Measurements from ENCODE around the gene LDLRAD4.

LDLRAD4 gene

GRCh38 chr18:13548106-13548819 is 329.7 kb downstream of the LDLRAD4 start:
- DNase-seq (ENCODE audit: low read depth in 1 of 2, low spot score in 1 of 2): no peak
- H3K27me3 ChIP-seq (ENCODE audit: insufficient read depth, poor library complexity, severe bottlenecking): no peaks in the 10 kb centered on the region
- no peak for TF ChIP-seq SPI1 (IDR thresholded peaks at IDR 0.05; ENCODE audit: borderline replicate concordance, low read depth)
- TF ChIP-seq REST (IDR thresholded peaks at IDR 0.05; ENCODE audit: insufficient replicate concordance, low read depth): no peak
- TF ChIP-seq CTCF (IDR thresholded peaks at IDR 0.05; ENCODE audit: insufficient read depth, low read length): no peak
- H3K27ac ChIP-seq (replicated peaks): no peak overlapping the region
- H3K4me3 ChIP-seq (replicated peaks; ENCODE audit: insufficient read depth, low read length): no peak overlapping the region

DNA sequence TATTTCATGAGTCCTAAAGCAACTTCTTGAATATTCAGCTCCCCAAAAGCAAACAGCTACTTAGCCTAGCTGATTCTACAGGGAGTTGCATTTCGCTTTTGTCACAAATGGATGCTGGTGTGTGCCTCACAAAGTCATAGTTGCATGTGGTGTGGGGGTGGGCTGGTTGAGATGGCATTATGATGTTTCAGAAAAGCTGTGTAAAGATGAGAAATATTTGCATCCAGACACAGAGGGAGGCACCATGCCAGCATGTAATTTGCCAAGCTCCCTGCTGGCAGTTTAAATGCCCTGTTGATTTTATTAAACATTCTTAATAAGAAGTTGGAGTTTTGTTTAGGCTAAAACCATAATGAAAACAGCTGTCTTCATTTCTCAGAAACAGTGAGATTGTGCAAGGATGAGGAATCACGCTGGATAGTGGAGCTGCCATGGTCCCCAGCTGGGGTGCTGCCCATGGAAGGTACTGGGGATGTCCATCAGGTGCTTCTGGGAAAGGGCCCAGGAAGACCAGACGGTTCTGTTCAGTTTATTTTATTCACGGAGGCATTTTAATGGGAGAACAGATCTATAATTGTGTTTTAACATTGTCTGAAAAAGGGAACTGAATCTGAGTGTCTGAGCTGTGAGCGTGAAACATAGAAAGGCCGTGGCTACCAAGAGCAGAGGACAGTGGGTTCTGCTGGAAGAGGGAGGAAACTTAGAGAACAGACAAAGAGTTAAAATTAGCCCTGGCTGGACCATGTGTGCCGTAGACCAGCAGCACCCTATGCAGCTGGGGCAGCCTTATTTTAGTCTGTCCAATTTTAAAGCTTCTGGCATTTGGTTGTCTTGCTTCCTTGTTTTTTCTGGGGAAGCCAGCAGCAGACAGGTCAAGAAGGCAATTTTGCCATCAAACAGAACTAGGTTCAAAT is 330.7 kb downstream of the LDLRAD4 start:
- TF ChIP-seq POLR2AphosphoS5 (IDR thresholded peaks at IDR 0.05; ENCODE audit: low read depth): no peak
- TF ChIP-seq SPI1 (IDR thresholded peaks at IDR 0.05; ENCODE audit: borderline replicate concordance, low read depth): peak; percentile 88
- no peak for DNase-seq (ENCODE audit: low read depth in 1 of 2, low spot score in 1 of 2)
- Histone ChIP-seq H3K4me3 (replicated peaks; ENCODE audit: insufficient read depth, low read length) (no peak overlapping the region), H3K27me3 (ENCODE audit: insufficient read depth, poor library complexity, severe bottlenecking) (no peaks in the 10 kb centered on the region), H3K27ac (replicated peaks) (no peak overlapping the region)

DNA sequence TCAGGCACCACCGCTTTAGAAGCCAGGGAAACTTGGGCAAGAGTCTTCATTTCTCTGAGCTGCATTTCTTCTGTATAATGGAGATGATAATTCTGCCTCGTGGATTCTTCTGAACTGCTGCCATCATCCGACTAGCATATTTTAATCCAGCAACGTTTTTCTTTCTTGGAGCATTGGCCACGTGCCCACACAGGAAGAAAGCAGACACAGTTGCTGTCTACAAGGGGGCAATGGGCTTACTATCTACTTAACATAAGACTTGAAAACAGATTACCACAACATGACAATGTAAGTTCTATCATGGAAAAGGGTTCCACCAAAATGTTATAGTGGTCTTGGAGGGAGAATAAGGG is 331.3 kb downstream of the LDLRAD4 start:
- no peak for TF ChIP-seq CTCF (IDR thresholded peaks at IDR 0.05; ENCODE audit: insufficient read depth, low read length)
- no peak for TF ChIP-seq SPI1 (IDR thresholded peaks at IDR 0.05; ENCODE audit: borderline replicate concordance, low read depth)
- TF ChIP-seq POLR2AphosphoS5 (IDR thresholded peaks at IDR 0.05; ENCODE audit: low read depth): no peak
- TF ChIP-seq REST (IDR thresholded peaks at IDR 0.05; ENCODE audit: insufficient replicate concordance, low read depth): no peak
- TF ChIP-seq GABPA (IDR thresholded peaks at IDR 0.05; ENCODE audit: low read depth): no peak
- Histone ChIP-seq H3K27ac (replicated peaks) (no peak overlapping the region), H3K27me3 (ENCODE audit: insufficient read depth, poor library complexity, severe bottlenecking) (no peaks in the 10 kb centered on the region), H3K4me3 (replicated peaks; ENCODE audit: insufficient read depth, low read length) (no peak overlapping the region)
- DNase-seq (ENCODE audit: low read depth in 1 of 2, low spot score in 1 of 2): no peak

Measured in HL-60 (cell line).